ENCODE results near the gene LRRTM4.
"Not testable (repeated sequence)": the region's sequence is repeated elsewhere in the genome, so short reads cannot be mapped to it uniquely, and the experiment has no call there.

- not testable (repeated sequence) for TF ChIP-seq CTCF (conservative IDR thresholded peaks at IDR 0.05 in 1 of 2, IDR thresholded peaks at IDR 0.05 in 1 of 2; ENCODE audit: low read depth in 1 of 2, low read length in 2 of 2); EZH2 (IDR thresholded peaks at IDR 0.05; ENCODE audit: low read length, missing control alignments)
Measured at GRCh38 chr2:77088424-77088823, 433.8 kb downstream of the LRRTM4 start.
